Activated CD4-positive, alpha-beta T cell treated with anti-CD3 and anti-CD28 coated beads for 48 hours (primary cell): ENCODE results near the gene PRDM2.

Experiments
- DNase-seq: peaks from one replicate; pipeline ENCODE4 v3.0.0-alpha.2; 2020

PRDM2 gene

GRCh38 chr1:13735168-13735930, 35.4 kb downstream of the PRDM2 start:
- DNase-seq, result no peak

GRCh38 chr1:13737398-13737797, 37.4 kb downstream of the PRDM2 start:
- no peak for DNase-seq

GRCh38 chr1:13746342-13746741, 46.4 kb downstream of the PRDM2 start:
- no peak for DNase-seq

- DNase-seq, result peak; percentile 96
Observed at GRCh38 chr1:13748610-13749505, 48.9 kb downstream of the PRDM2 start.

GRCh38 chr1:13749543-13750341, 49.8 kb downstream of the PRDM2 start:
- peak; percentile 70 for DNase-seq

GRCh38 chr1:13751458-13751871, 51.5 kb downstream of the PRDM2 start:
- DNase-seq, result no peak

GRCh38 chr1:13751985-13752384, 52.0 kb downstream of the PRDM2 start:
- DNase-seq, result no peak

GRCh38 chr1:13752852-13753251, 52.9 kb downstream of the PRDM2 start:
- DNase-seq, result no peak

- DNase-seq, result no peak
Observed at GRCh38 chr1:13753636-13754402, 53.8 kb downstream of the PRDM2 start.

- no peak for DNase-seq
Observed at GRCh38 chr1:13754510-13755103, 54.6 kb downstream of the PRDM2 start.

GRCh38 chr1:13756557-13757315, 56.7 kb downstream of the PRDM2 start:
- no peak for DNase-seq

- DNase-seq, result no peak
Observed at GRCh38 chr1:13757693-13758092, 57.7 kb downstream of the PRDM2 start.

GRCh38 chr1:13759072-13759471, 59.1 kb downstream of the PRDM2 start:
- no peak for DNase-seq

- DNase-seq, result no peak
Observed at GRCh38 chr1:13760340-13760739, 60.4 kb downstream of the PRDM2 start.

GRCh38 chr1:13760921-13761320, 60.9 kb downstream of the PRDM2 start:
- no peak for DNase-seq

GRCh38 chr1:13761883-13762282, 61.9 kb downstream of the PRDM2 start:
- DNase-seq, result no peak

GRCh38 chr1:13762642-13763041, 62.7 kb downstream of the PRDM2 start:
- DNase-seq, result no peak

GRCh38 chr1:13763222-13763621, 63.2 kb downstream of the PRDM2 start:
- no peak for DNase-seq

GRCh38 chr1:13763991-13764390, 64.0 kb downstream of the PRDM2 start:
- DNase-seq, result no peak

- no peak for DNase-seq
Observed at GRCh38 chr1:13764588-13765332, 64.8 kb downstream of the PRDM2 start.
